Measurements from ENCODE around the gene TCEAL8. TPM values are rescaled to one million over a fixed set of nuclear protein-coding genes. Genes with fewer than 3 reads are reported as not detected.
A peak's percentile ranks its signal among the peaks of the same experiment; 100 is the strongest.

TCEAL8 gene
- total RNA-seq = 10 to 100 TPM; 37.2 to 38.1 TPM

- Mint-ChIP-seq H3K4me3 (peak within 1 kb of the TSS; percentile 94), H3K36me3 (peaks cover 11% of the 10 kb centered on the region), H3K27me3 (no peaks in the 10 kb centered on the region), H3K4me1 (peaks cover 15% of the 10 kb centered on the region), H3K27ac (peak within 1 kb of the TSS; percentile 96), H3K9me3 (no peaks in the 10 kb centered on the region)
- peak; percentile 61 for DNase-seq
Observed at GRCh38 chrX:103254921-103255493, at the start of gene TCEAL8. TCEAL8 (minus strand) TSS chrX:103255155; CDS start chrX:103253979, 1,176 bp downstream.

GRCh38 chrX:103304705-103305104, 49.8 kb upstream of the TCEAL8 start:
- Mint-ChIP-seq H3K27me3 (no peaks in the 10 kb centered on the region), H3K36me3 (peaks cover 8% of the 10 kb centered on the region), H3K4me3 (no peak overlapping the region), H3K9me3 (no peaks in the 10 kb centered on the region), H3K4me1 (peaks cover 4% of the 10 kb centered on the region), H3K27ac (peak overlapping the region; percentile 73)
- DNase-seq = no peak

GRCh38 chrX:103293118-103293517, 38.2 kb upstream of the TCEAL8 start:
- Mint-ChIP-seq H3K4me3 (no peak overlapping the region), H3K27ac (no peak overlapping the region), H3K4me1 (no peaks in the 10 kb centered on the region), H3K9me3 (no peaks in the 10 kb centered on the region), H3K36me3 (no peaks in the 10 kb centered on the region), H3K27me3 (no peaks in the 10 kb centered on the region)
- no peak for DNase-seq

GRCh38 chrX:103279624-103280023, 24.7 kb upstream of the TCEAL8 start:
- H3K9me3 Mint-ChIP-seq = no peaks in the 10 kb centered on the region
- H3K36me3 Mint-ChIP-seq = peaks cover 1% of the 10 kb centered on the region
- no peak overlapping the region for H3K27ac Mint-ChIP-seq
- DNase-seq = no peak
- H3K4me1 Mint-ChIP-seq = peaks cover 2% of the 10 kb centered on the region
- H3K27me3 Mint-ChIP-seq = peaks cover 36% of the 10 kb centered on the region
- no peak overlapping the region for H3K4me3 Mint-ChIP-seq

GRCh38 chrX:103276581-103277002, 21.6 kb upstream of the TCEAL8 start, which contains the start of gene TCEAL5:
TCEAL5 (minus strand) TSS chrX:103276750; CDS start chrX:103274563, 2,187 bp downstream.
- no peak within 1 kb of the TSS for H3K27ac Mint-ChIP-seq
- H3K36me3 Mint-ChIP-seq = no peaks in the 10 kb centered on the region
- peak within 1 kb of the TSS; percentile 65 for H3K4me3 Mint-ChIP-seq
- H3K4me1 Mint-ChIP-seq = peaks cover 2% of the 10 kb centered on the region
- H3K27me3 Mint-ChIP-seq = peaks cover 43% of the 10 kb centered on the region
- no peak for DNase-seq
- H3K9me3 Mint-ChIP-seq = no peaks in the 10 kb centered on the region

GRCh38 chrX:103275947-103276567, 21.1 kb upstream of the TCEAL8 start:
- peaks cover 43% of the 10 kb centered on the region for H3K27me3 Mint-ChIP-seq
- H3K9me3 Mint-ChIP-seq = no peaks in the 10 kb centered on the region
- no peaks in the 10 kb centered on the region for H3K36me3 Mint-ChIP-seq
- no peak overlapping the region for H3K27ac Mint-ChIP-seq
- H3K4me1 Mint-ChIP-seq = peaks cover 2% of the 10 kb centered on the region
- peak overlapping the region; percentile 65 for H3K4me3 Mint-ChIP-seq
- DNase-seq = no peak

GRCh38 chrX:103274284-103274683, 19.3 kb upstream of the TCEAL8 start:
- H3K9me3 Mint-ChIP-seq = no peaks in the 10 kb centered on the region

GRCh38 chrX:103258275-103258674, 3.3 kb upstream of the TCEAL8 start:
- Mint-ChIP-seq H3K27me3 (no peaks in the 10 kb centered on the region), H3K9me3 (no peaks in the 10 kb centered on the region), H3K36me3 (peaks cover 11% of the 10 kb centered on the region), H3K4me3 (no peak overlapping the region), H3K27ac (no peak overlapping the region), H3K4me1 (peaks cover 9% of the 10 kb centered on the region)
- DNase-seq = no peak

More at GRCh38 chrX:103274284-103274683, 19.3 kb upstream of the TCEAL8 start:
- no peaks in the 10 kb centered on the region for H3K36me3 Mint-ChIP-seq
- H3K4me3 Mint-ChIP-seq = no peak overlapping the region
- DNase-seq = no peak
- H3K27me3 Mint-ChIP-seq = peaks cover 43% of the 10 kb centered on the region
- H3K27ac Mint-ChIP-seq = no peak overlapping the region
- H3K4me1 Mint-ChIP-seq = peaks cover 2% of the 10 kb centered on the region

- DNase-seq = no peak
- H3K27ac Mint-ChIP-seq = no peak overlapping the region
- no peaks in the 10 kb centered on the region for H3K27me3 Mint-ChIP-seq
- H3K4me1 Mint-ChIP-seq = peaks cover 15% of the 10 kb centered on the region
- H3K4me3 Mint-ChIP-seq = no peak overlapping the region
- peaks cover 11% of the 10 kb centered on the region for H3K36me3 Mint-ChIP-seq
- no peaks in the 10 kb centered on the region for H3K9me3 Mint-ChIP-seq
Observed at GRCh38 chrX:103256651-103257050, 1.7 kb upstream of the TCEAL8 start.

GRCh38 chrX:103254171-103254824, 657 bp downstream of the TCEAL8 start:
- peak; percentile 41 for DNase-seq
- H3K9me3 Mint-ChIP-seq = no peaks in the 10 kb centered on the region
- H3K27me3 Mint-ChIP-seq = no peaks in the 10 kb centered on the region
- H3K4me1 Mint-ChIP-seq = peaks cover 15% of the 10 kb centered on the region
- H3K4me3 Mint-ChIP-seq = peak overlapping the region; percentile 94
- H3K27ac Mint-ChIP-seq = peak overlapping the region; percentile 96
- peaks cover 11% of the 10 kb centered on the region for H3K36me3 Mint-ChIP-seq

GRCh38 chrX:103253608-103254007, 1.3 kb downstream of the TCEAL8 start:
- H3K4me1 Mint-ChIP-seq = peaks cover 15% of the 10 kb centered on the region
- peak overlapping the region; percentile 94 for H3K4me3 Mint-ChIP-seq
- peak overlapping the region; percentile 96 for H3K27ac Mint-ChIP-seq
- H3K36me3 Mint-ChIP-seq = peaks cover 11% of the 10 kb centered on the region
- H3K27me3 Mint-ChIP-seq = no peaks in the 10 kb centered on the region
- H3K9me3 Mint-ChIP-seq = no peaks in the 10 kb centered on the region
- DNase-seq = no peak

- Mint-ChIP-seq H3K9me3 (no peaks in the 10 kb centered on the region), H3K4me3 (no peak overlapping the region), H3K27ac (no peak overlapping the region), H3K36me3 (peaks cover 11% of the 10 kb centered on the region), H3K27me3 (no peaks in the 10 kb centered on the region), H3K4me1 (peaks cover 15% of the 10 kb centered on the region)
- DNase-seq = no peak
Observed at GRCh38 chrX:103250977-103251376, 4.0 kb downstream of the TCEAL8 start.

- Mint-ChIP-seq H3K27me3 (no peaks in the 10 kb centered on the region), H3K4me3 (no peak overlapping the region), H3K4me1 (peaks cover 12% of the 10 kb centered on the region), H3K36me3 (peaks cover 11% of the 10 kb centered on the region), H3K9me3 (no peaks in the 10 kb centered on the region), H3K27ac (no peak overlapping the region)
- DNase-seq = no peak
Observed at GRCh38 chrX:103249805-103250204, 5.2 kb downstream of the TCEAL8 start.

- Mint-ChIP-seq H3K9me3 (no peaks in the 10 kb centered on the region), H3K4me1 (peaks cover 9% of the 10 kb centered on the region), H3K27ac (no peak overlapping the region), H3K27me3 (no peaks in the 10 kb centered on the region), H3K4me3 (no peak overlapping the region), H3K36me3 (peaks cover under 1% of the 10 kb centered on the region)
- DNase-seq = no peak
Observed at GRCh38 chrX:103248553-103248952, 6.4 kb downstream of the TCEAL8 start.

- Mint-ChIP-seq H3K36me3 (no peaks in the 10 kb centered on the region), H3K4me1 (no peaks in the 10 kb centered on the region), H3K9me3 (no peaks in the 10 kb centered on the region), H3K27ac (no peak overlapping the region), H3K4me3 (no peak overlapping the region), H3K27me3 (no peaks in the 10 kb centered on the region)
- DNase-seq = no peak
Observed at GRCh38 chrX:103240155-103240554, 14.8 kb downstream of the TCEAL8 start.
